ENCODE measurements around the gene REC114.
"Not testable (repeated sequence)": the region's sequence is repeated elsewhere in the genome, so short reads cannot be mapped to it uniquely, and the experiment has no call there.

Gene REC114

GRCh38 chr15:73442968-73443367, at the start of gene REC114:
Gene REC114 (plus strand): TSS chr15:73443164. CDS start chr15:73443186, 22 bp downstream.
- in situ Hi-C loops (cut with MboI; ENCODE audit: low sequenced_read_pairs), result no loop called here

- in situ Hi-C loops (cut with MboI; ENCODE audit: low sequenced_read_pairs), result no loop called here
Observed at GRCh38 chr15:73393336-73393735, 49.6 kb upstream of the REC114 start.

GRCh38 chr15:73394782-73395181, 48.2 kb upstream of the REC114 start:
- in situ Hi-C loops (cut with MboI; ENCODE audit: low sequenced_read_pairs), result no loop called here

GRCh38 chr15:73395671-73396070, 47.3 kb upstream of the REC114 start:
- in situ Hi-C loops (cut with MboI; ENCODE audit: low sequenced_read_pairs), result no loop called here

- in situ Hi-C loops (cut with MboI; ENCODE audit: low sequenced_read_pairs), result no loop called here
Observed at GRCh38 chr15:73397461-73397860, 45.5 kb upstream of the REC114 start.

- in situ Hi-C loops (cut with MboI; ENCODE audit: low sequenced_read_pairs), result no loop called here
Observed at GRCh38 chr15:73398861-73399260, 44.1 kb upstream of the REC114 start.

- in situ Hi-C loops (cut with MboI; ENCODE audit: low sequenced_read_pairs), result not testable (repeated sequence)
Observed at GRCh38 chr15:73400222-73400621, 42.7 kb upstream of the REC114 start.

- in situ Hi-C loops (cut with MboI; ENCODE audit: low sequenced_read_pairs), result no loop called here
Observed at GRCh38 chr15:73403171-73403570, 39.8 kb upstream of the REC114 start.

- in situ Hi-C loops (cut with MboI; ENCODE audit: low sequenced_read_pairs), result no loop called here
Observed at GRCh38 chr15:73414876-73415275, 28.1 kb upstream of the REC114 start.

GRCh38 chr15:73424506-73424905, 18.5 kb upstream of the REC114 start:
- in situ Hi-C loops (cut with MboI; ENCODE audit: low sequenced_read_pairs), result no loop called here

- in situ Hi-C loops (cut with MboI; ENCODE audit: low sequenced_read_pairs), result no loop called here
Observed at GRCh38 chr15:73425510-73425909, 17.5 kb upstream of the REC114 start.

GRCh38 chr15:73426323-73426994, 16.5 kb upstream of the REC114 start:
- in situ Hi-C loops (cut with MboI; ENCODE audit: low sequenced_read_pairs), result no loop called here

GRCh38 chr15:73431329-73431728, 11.6 kb upstream of the REC114 start:
- in situ Hi-C loops (cut with MboI; ENCODE audit: low sequenced_read_pairs), result not testable (repeated sequence)

GRCh38 chr15:73433873-73434272, 9.1 kb upstream of the REC114 start:
- in situ Hi-C loops (cut with MboI; ENCODE audit: low sequenced_read_pairs), result no loop called here

- in situ Hi-C loops (cut with MboI; ENCODE audit: low sequenced_read_pairs), result no loop called here
Observed at GRCh38 chr15:73436613-73437012, 6.4 kb upstream of the REC114 start.

- in situ Hi-C loops (cut with MboI; ENCODE audit: low sequenced_read_pairs), result no loop called here
Observed at GRCh38 chr15:73437543-73438109, 5.3 kb upstream of the REC114 start.

GRCh38 chr15:73438651-73439050, 4.3 kb upstream of the REC114 start:
- in situ Hi-C loops (cut with MboI; ENCODE audit: low sequenced_read_pairs), result no loop called here

GRCh38 chr15:73440571-73440970, 2.4 kb upstream of the REC114 start:
- in situ Hi-C loops (cut with MboI; ENCODE audit: low sequenced_read_pairs), result no loop called here

- in situ Hi-C loops (cut with MboI; ENCODE audit: low sequenced_read_pairs), result no loop called here
Observed at GRCh38 chr15:73442421-73442820, 543 bp upstream of the REC114 start.

- in situ Hi-C loops (cut with MboI; ENCODE audit: low sequenced_read_pairs), result not testable (repeated sequence)
Observed at GRCh38 chr15:73447471-73447870, 4.5 kb downstream of the REC114 start.

GRCh38 chr15:73448158-73448758, 5.3 kb downstream of the REC114 start:
- in situ Hi-C loops (cut with MboI; ENCODE audit: low sequenced_read_pairs), result not testable (repeated sequence)

- in situ Hi-C loops (cut with MboI; ENCODE audit: low sequenced_read_pairs), result not testable (repeated sequence)
Observed at GRCh38 chr15:73449980-73450379, 7.0 kb downstream of the REC114 start.
